NOMO-1 treated with DMSO at 0.1 percent for 48 hours (cell line): ENCODE data around the gene NPY4R2.
"Not testable (repeated sequence)": the region's sequence is repeated elsewhere in the genome, so short reads cannot be mapped to it uniquely, and the experiment has no call there.

Experiments
- DNase-seq: peaks from one replicate; lab custom pipeline; 2025; ENCODE audit not compliant: unreplicated experiment; lab: John Stamatoyannopoulos, UW

NPY4R2 gene

GRCh38 chr10:47928225-47928624 is 9.8 kb downstream of the NPY4R2 start:
- DNase-seq, result not testable (repeated sequence)

GRCh38 chr10:47932824-47933223 is 14.4 kb downstream of the NPY4R2 start:
- DNase-seq, result not testable (repeated sequence)

- not testable (repeated sequence) for DNase-seq
Measured at GRCh38 chr10:47933462-47933861, 15.0 kb downstream of the NPY4R2 start.

GRCh38 chr10:47936772-47937228 is 18.3 kb downstream of the NPY4R2 start:
- DNase-seq, result not testable (repeated sequence)

GRCh38 chr10:47937634-47938033 is 19.2 kb downstream of the NPY4R2 start:
- not testable (repeated sequence) for DNase-seq

- DNase-seq, result not testable (repeated sequence)
Measured at GRCh38 chr10:47940821-47941220, 22.4 kb downstream of the NPY4R2 start.

- not testable (repeated sequence) for DNase-seq
Measured at GRCh38 chr10:47941379-47941778, 22.9 kb downstream of the NPY4R2 start.

GRCh38 chr10:47942351-47943019 is 24.0 kb downstream of the NPY4R2 start:
- DNase-seq, result not testable (repeated sequence)

GRCh38 chr10:47943328-47943727 is 24.9 kb downstream of the NPY4R2 start:
- not testable (repeated sequence) for DNase-seq

GRCh38 chr10:47947424-47947823 is 29.0 kb downstream of the NPY4R2 start:
- peak; percentile 62 for DNase-seq

- not testable (repeated sequence) for DNase-seq
Measured at GRCh38 chr10:47957158-47957557, 38.7 kb downstream of the NPY4R2 start.

GRCh38 chr10:47959677-47960076 is 41.2 kb downstream of the NPY4R2 start:
- DNase-seq, result not testable (repeated sequence)

- DNase-seq, result not testable (repeated sequence)
Measured at GRCh38 chr10:47960699-47961098, 42.2 kb downstream of the NPY4R2 start.

- DNase-seq, result not testable (repeated sequence)
Measured at GRCh38 chr10:47962785-47963184, 44.3 kb downstream of the NPY4R2 start.

- not testable (repeated sequence) for DNase-seq
Measured at GRCh38 chr10:47964280-47965063, 46.0 kb downstream of the NPY4R2 start.

GRCh38 chr10:47968988-47969387 is 50.5 kb downstream of the NPY4R2 start:
- DNase-seq, result not testable (repeated sequence)

- DNase-seq, result not testable (repeated sequence)
Measured at GRCh38 chr10:47970047-47970446, 51.6 kb downstream of the NPY4R2 start.

- not testable (repeated sequence) for DNase-seq
Measured at GRCh38 chr10:47971598-47971997, 53.1 kb downstream of the NPY4R2 start.

GRCh38 chr10:47972077-47972476 is 53.6 kb downstream of the NPY4R2 start:
- not testable (repeated sequence) for DNase-seq
